Lower leg skin (tissue), 4 donors: ENCODE measurements around the gene PLEKHG3. TPM values are rescaled to one million over a fixed set of nuclear protein-coding genes. Genes with fewer than 3 reads are reported as not detected.

Experiments
- DNase-seq, 2 donors: peaks; one replicate each; pipeline ENCODE4 v3.0.0-alpha.2; 2019; ENCODE audit warnings: low spot score in 2 of 2
- H3K4me3 ChIP-seq: fragments of 200-600 bp; sonication (generic); 2 replicates; pipeline ENCODE4 v1.5.1; 2017; ENCODE audit warnings: mild to moderate bottlenecking, low read depth; ENCODE audit not compliant: poor library complexity, severe bottlenecking
- POLR2A ChIP-seq, 2 donors: fragments of 450-650 bp; IDR thresholded peaks; one replicate each; pipeline ENCODE4 v1.6.1; 2016 to 2017; ENCODE audit warnings: antibody characterized with exemption in 2 of 2, mild to moderate bottlenecking in 1 of 2, moderate library complexity in 1 of 2
- WGBS, 2 donors: methylation state at CpG; one replicate each; pipeline ENCODE4 v1.1.5; 2018; 5-methylcytosine and 5-hydroxymethylcytosine counted together
- intact Hi-C: fragments of 100-400 bp; cut with DNase I; formaldehyde crosslinking; loops from one replicate; pipeline ENCODE4 v1.15.0; 2023; ENCODE audit warnings: low total_unique reads
- total RNA-seq, 4 donors: library from RNA; depleted of rRNA; stranded (reverse); fragments of >200 nt; gene quantifications; one replicate each; pipeline ENCODE4 v1.1.0, GENCODE V29; 2016
- TF ChIP-seq, protein P1 (sequence below), 3 donors: fragments of 450-650 bp; IDR thresholded peaks; one replicate each; pipeline ENCODE4 v1.5.1; 2016; ENCODE audit warnings: antibody characterized with exemption in 3 of 3, mild to moderate bottlenecking in 3 of 3, moderate library complexity in 2 of 3

The PLEKHG3 gene
- total RNA-seq, 4 donors from 2014 or later, result 92.9 to 178 (median 125) TPM

DNA sequence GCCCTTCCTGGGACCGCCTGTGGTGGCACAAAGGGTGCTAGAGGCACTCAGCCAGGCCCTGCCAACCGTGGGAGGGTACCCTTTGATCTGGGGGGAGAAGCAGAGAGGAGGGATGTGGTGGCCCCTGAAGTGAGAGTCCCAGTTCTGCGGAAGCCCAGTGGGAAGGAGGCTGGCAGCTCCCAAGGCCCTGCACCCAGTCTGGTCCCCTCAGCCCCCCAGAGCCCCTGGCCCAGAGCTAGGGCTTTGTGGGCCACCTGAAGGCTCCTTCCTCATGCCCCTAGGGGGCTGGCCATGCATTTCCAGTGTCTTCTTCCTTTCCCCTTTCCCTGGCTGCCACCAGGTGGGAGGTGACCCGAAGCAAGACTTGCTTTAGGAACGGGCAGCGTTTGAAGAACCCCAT, 44.3 kb downstream of the PLEKHG3 start:
- TF ChIP-seq, protein P1, sequence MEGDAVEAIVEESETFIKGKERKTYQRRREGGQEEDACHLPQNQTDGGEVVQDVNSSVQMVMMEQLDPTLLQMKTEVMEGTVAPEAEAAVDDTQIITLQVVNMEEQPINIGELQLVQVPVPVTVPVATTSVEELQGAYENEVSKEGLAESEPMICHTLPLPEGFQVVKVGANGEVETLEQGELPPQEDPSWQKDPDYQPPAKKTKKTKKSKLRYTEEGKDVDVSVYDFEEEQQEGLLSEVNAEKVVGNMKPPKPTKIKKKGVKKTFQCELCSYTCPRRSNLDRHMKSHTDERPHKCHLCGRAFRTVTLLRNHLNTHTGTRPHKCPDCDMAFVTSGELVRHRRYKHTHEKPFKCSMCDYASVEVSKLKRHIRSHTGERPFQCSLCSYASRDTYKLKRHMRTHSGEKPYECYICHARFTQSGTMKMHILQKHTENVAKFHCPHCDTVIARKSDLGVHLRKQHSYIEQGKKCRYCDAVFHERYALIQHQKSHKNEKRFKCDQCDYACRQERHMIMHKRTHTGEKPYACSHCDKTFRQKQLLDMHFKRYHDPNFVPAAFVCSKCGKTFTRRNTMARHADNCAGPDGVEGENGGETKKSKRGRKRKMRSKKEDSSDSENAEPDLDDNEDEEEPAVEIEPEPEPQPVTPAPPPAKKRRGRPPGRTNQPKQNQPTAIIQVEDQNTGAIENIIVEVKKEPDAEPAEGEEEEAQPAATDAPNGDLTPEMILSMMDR (IDR thresholded peaks at IDR 0.05), result no peak
- no peak for TF ChIP-seq POLR2A (IDR thresholded peaks at IDR 0.05)
- intact Hi-C loops, result no loop called here
- no peak overlapping the region for H3K4me3 ChIP-seq
- no peak for DNase-seq
- WGBS, 2 donors, result 91 to 95% methylated on average over 6 of the region's 6 CpGs

DNA sequence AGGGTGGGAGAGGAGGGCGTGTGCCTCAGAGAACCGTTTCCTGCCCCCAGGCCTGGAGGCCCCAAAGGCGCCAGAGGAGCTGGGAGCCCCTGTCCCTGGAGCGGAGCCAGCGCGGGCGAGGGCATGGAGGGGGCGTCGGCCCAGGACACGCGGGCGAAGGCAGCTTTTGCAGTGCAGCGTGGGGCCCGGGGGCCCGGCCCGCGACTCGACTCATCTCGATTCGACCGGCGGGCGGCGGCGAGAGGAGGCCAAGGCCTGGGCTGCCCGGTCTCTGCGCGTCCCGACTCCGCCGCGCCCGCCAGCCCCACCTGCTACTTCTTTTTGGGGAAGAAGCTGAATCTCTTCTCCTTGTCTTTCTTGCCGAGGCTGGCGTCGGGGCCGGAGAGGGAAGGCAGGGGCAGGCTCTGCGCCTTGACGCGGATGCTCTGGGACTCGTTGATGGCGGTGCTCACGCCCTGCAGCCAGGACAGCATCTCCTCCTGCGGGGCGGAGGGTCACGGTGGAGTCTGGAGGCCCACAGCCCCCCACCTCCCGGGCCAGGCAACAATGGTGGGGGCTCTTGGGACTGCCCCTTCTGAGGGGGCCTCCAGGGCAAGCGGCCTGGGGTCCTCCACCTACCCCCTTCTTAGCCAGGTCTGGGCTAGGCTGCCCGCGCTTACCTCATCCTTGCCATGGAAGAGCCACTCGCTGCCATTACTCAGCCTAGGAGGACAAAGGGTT, 44.9 kb downstream of the PLEKHG3 start:
- DNase-seq, result no peak
- intact Hi-C loops, result no loop called here
- no peak overlapping the region for H3K4me3 ChIP-seq
- no peak for TF ChIP-seq POLR2A (IDR thresholded peaks at IDR 0.05)
- TF ChIP-seq, protein P1 (IDR thresholded peaks at IDR 0.05), result no peak
- WGBS, 2 donors, result 95 to 96% methylated on average over 45 to 51 of the region's 51 CpGs

DNA sequence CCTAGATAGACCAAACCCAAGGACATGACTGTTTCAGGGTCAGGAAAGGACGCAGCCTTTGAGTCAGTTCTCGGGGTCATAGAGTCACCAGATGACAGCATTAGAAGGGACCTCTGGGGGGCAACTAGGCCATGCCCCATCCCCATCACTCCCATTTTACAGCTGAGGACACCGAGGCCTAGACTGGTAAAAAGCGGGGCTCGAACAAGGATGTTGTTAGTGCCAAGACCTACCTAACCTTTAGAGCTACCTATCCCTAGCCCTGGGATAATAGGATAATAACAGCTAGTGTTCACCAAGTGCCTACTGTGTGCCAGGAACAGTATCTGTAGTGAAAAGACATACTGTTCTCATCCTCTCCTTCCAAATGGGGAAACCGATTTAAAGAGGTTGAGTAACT, 48.7 kb downstream of the PLEKHG3 start:
- WGBS, 2 donors, result 93 to 96% methylated on average over 6 of the region's 6 CpGs
- DNase-seq, result no peak
- no peak overlapping the region for H3K4me3 ChIP-seq
- intact Hi-C loops, result loop anchor here (5.0 kb wide), 1 partner anchor 411 kb away; no protein-coding TSS in a partner anchor
- TF ChIP-seq POLR2A (IDR thresholded peaks at IDR 0.05), result no peak
- TF ChIP-seq, protein P1 (IDR thresholded peaks at IDR 0.05), result no peak

- 92 to 93% methylated on average over 7 to 13 of the region's 13 CpGs for WGBS, 2 donors
- TF ChIP-seq, protein P1 (IDR thresholded peaks at IDR 0.05), result no peak
- no peak for DNase-seq
- intact Hi-C loops, result loop anchor here (5.0 kb wide), 1 partner anchor 411 kb away; no protein-coding TSS in a partner anchor
- H3K4me3 ChIP-seq, result no peak overlapping the region
These were observed 49.1 kb downstream of the PLEKHG3 start for GRCh38 chr14:64753374-64753773.

GRCh38 chr14:64753999-64754398, 49.8 kb downstream of the PLEKHG3 start:
- no peak for DNase-seq
- 85% methylated on average over 4 of the region's 4 CpGs for WGBS, 2 donors
- no peak for TF ChIP-seq POLR2A (IDR thresholded peaks at IDR 0.05)
- TF ChIP-seq, protein P1 (IDR thresholded peaks at IDR 0.05), result no peak
- no peak overlapping the region for H3K4me3 ChIP-seq
- intact Hi-C loops, result loop anchor here (5.0 kb wide), 1 partner anchor 412 kb away; no protein-coding TSS in a partner anchor
